Mucosa of gallbladder (tissue), 1 donor: ENCODE results near the gene ZNF652. TPM values are rescaled to one million over a fixed set of nuclear protein-coding genes. Genes with fewer than 3 reads are reported as not detected.
A peak's percentile ranks its signal among the peaks of the same experiment; 100 is the strongest.
"Not testable (repeated sequence)": the region's sequence is repeated elsewhere in the genome, so short reads cannot be mapped to it uniquely, and the experiment has no call there.

Experiments
- DNase-seq: peaks from one replicate; pipeline ENCODE4 v3.0.0-alpha.2; 2020; ENCODE audit warnings: low spot score
- total RNA-seq: library from RNA; stranded (reverse); gene quantifications from one replicate; pipeline ENCODE4 v1.2.1, GENCODE V29; 2021
- donor health status: DM: no; HTN: no; CAD: no.

The ZNF652 gene
- 67.4 TPM for total RNA-seq

DNA sequence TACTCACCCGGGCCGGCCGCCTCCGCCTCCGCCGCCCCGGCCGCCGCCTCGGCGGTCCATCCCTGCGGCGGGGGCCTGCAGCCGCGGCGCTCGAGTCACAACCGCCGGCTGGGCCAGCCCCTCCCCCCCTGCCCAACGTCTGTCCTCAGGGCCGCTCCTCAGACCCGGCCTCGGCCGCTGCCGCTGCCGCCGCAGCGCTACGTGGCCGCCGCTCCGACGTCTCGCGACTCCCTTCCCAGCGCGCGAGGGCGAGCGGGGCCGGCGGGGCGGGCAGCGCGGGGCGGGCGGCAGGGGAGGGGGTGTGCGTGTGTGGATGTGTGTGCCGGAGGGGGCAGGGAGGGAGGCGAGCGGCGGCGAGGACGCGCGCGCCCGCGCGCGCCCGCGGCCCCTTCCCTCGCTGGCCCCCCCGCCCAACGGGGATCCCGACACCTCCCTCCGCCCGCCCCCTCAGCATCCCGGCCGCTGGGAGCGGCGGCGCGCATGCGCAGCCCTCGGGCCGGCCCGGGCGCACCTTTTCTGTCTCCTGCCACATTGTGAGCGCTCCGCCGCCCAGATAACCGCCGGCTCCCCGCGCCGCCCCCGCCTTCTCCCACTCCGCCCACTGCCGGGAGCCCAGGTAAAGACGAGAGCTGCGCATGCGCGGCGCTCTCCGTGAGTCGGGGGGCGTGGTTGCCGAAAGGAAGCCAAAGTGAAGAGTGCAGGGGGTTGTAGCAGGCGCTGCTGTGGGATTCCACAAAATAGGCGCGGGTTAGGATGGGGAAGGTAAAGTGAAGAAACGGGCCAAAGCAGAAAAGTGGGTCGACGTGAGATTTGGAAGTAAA lies at the start of gene ZNF652:
Gene ZNF652, minus strand, starts transcription at position 349 of the 821 bp plus-strand sequence. CDS start 44,525 bp downstream, outside the sequence.
- DNase-seq, result peak; percentile 95

GRCh38 chr17:49409066-49409465 lies 47.0 kb upstream of the ZNF652 start:
- DNase-seq, result no peak

- DNase-seq, result peak; percentile 72
Observed at GRCh38 chr17:49407981-49408501, 46.0 kb upstream of the ZNF652 start.

GRCh38 chr17:49407086-49407485 lies 45.0 kb upstream of the ZNF652 start:
- DNase-seq, result no peak

DNA sequence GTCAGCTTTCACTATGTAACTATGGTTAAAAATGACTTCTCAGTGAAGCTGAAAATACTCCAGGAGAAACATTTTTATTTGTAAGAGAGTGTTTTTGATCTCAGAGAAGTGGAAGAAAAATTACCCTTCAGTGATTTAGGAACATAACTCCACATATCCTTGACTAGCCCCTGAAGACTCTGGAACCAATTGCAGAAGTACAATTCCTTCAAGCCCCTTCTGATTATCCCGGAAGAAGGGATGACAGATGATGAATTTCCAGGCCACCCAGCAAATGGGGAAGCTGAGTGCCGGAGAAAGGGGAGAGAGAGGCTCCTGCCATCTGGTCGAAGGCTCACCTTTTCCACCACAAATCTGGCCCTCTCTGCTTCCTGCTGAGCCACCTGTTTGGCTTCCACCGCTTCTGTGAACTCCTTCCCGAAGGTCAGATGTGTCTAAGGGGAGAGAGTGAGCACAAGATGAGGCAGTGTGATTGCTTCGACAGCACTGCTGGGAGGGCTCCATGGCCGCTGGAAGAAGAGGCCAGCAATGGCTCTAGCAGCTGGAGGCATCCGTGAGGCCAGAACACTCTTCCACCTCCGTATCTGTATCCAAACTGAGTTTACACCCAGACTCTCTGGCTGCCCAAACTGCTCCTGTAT lies 44.5 kb upstream of the ZNF652 start:
- no peak for DNase-seq

- DNase-seq, result no peak
Observed at GRCh38 chr17:49404906-49405305, 42.9 kb upstream of the ZNF652 start.

DNA sequence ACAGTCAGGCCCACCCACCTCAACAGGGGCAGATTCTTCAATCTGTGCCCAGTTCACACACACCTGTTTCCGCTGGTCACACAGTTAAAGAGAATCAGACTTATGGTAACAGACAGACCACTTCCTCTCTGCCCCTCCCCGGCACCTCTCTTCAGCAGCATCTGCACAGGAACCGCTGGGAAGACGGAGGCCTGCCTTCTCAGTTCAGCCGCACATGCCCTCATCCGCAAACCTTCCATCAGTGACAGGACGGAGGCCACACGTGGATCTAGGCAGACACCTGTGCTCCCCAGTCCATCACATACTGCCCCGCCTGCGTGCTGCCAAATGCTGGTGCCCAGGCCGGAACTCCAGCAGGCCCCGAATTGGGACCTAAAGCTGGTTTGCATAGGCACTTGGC lies 42.3 kb upstream of the ZNF652 start:
- no peak for DNase-seq

- DNase-seq, result no peak
Observed at GRCh38 chr17:49403514-49404289, 41.7 kb upstream of the ZNF652 start.

DNA sequence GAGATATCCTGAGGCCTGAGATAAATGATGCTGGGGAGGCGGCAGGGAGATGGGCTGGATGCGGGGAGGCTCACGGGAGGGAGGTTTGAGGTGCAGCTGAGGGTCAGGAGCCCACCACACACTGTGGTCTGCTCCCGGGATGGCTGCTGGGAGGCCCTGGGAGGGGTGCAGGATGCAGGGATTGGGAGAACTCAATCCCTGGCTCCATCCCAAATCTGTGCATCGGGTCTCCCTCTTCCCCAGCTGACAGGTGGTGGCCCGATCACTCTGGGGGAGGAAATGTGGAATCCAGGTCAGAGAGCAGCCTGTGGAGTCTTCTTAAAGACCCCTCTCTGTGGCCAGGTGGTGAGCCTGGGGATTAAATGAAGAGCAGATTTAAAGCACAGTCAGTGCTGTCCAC lies 40.7 kb upstream of the ZNF652 start:
- no peak for DNase-seq

GRCh38 chr17:49401971-49402611 lies 40.0 kb upstream of the ZNF652 start:
- DNase-seq, result no peak

DNA sequence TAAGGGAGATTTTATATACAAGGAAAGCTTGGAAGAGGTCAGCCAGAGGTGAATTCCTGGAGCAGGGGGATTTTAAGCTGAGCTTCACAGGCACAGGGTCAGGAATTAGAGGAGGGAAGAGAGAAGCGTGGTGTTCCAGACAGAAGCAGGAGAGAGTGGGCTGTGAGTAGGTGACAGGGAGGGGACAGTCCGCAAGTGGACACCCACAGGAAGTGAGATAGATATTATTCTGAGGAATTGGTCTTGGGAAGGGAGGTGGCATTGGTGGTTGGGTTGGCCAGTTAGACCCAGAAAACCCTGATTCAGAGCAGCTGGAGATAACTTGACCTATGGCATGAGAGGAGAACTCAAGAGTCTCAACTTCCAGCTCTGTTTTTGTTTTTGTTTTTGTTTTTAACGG lies 37.9 kb upstream of the ZNF652 start:
- no peak for DNase-seq

DNA sequence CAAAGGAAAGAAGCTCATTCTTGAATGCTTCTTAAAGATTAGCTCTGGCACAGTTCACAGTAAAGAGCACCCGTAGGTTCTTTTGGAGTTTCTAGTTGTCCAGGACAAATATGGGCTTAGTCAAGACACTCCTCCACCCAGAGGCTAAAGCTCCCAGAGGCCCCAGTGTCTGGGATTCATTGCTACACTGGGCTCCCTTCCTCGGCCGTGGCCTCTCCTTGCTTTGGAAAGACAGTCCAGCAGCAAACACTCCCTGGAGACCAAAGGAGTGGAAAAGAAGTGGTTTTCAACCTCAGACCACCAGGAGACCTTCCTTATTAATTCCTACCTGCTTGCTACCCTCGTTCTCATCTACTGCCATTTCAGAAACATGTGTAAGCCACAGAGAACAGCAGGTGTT lies 35.5 kb upstream of the ZNF652 start:
- DNase-seq, result no peak

- no peak for DNase-seq
Observed at GRCh38 chr17:49393491-49394255, 31.6 kb upstream of the ZNF652 start.

GRCh38 chr17:49390548-49391324 lies 28.7 kb upstream of the ZNF652 start:
- no peak for DNase-seq

DNA sequence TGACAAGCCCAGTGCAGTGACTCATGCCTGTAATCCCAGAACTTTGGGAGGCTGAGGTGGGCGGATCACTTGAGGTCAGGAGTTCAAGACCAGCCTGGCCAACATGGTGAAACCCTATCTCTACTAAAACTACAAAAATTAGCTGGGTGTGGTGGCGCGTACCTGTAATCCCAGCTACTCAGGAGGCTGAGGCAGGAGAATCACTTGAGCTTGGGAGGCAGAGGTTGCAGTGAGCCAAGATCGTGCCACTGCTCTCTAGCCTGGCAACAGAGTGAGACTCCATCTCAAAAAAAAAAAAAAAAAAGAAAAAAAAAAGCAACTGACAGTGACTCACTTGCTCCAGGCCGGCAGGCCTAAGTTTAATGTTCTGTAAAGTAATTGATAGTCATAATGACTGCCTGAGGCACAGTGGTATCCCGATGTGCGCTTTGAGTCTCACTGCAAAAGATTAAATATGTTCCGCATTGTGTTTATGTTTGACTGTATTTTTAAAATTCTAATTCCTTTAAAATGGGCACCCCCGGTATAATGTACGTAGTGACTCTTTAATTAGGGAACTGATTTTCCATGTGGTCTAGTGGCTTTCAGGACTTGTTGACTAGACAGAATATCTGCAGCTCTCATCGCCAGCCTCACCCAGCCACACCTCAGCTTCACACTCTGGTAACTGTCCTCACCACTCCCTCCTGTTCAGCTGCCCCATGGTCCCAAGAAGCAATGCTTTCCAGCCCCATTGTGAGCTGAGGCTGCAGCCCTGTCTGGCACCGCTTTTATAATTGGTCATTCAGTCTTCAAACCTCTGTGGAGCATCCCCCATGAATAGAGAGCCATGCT lies 27.7 kb upstream of the ZNF652 start:
- DNase-seq, result not testable (repeated sequence)

GRCh38 chr17:49388692-49389513 lies 26.9 kb upstream of the ZNF652 start:
- DNase-seq, result no peak

DNA sequence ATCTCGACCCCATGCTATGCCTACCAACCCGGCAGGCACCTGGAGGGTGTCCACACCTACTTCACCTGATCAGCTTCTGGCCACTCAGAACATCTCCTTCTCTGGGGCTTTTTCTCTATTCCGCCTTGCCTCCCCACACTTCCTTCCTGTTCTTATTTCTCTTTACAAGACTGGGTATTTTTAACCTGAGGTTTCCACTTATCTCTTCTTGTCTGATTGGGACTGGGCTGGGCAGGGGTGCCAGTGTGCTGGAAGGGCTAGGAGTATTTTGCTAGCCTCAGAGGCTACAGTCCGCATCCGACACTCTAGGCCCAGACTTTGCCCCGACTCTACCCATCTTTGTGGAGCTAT lies 26.2 kb upstream of the ZNF652 start:
- no peak for DNase-seq

DNA sequence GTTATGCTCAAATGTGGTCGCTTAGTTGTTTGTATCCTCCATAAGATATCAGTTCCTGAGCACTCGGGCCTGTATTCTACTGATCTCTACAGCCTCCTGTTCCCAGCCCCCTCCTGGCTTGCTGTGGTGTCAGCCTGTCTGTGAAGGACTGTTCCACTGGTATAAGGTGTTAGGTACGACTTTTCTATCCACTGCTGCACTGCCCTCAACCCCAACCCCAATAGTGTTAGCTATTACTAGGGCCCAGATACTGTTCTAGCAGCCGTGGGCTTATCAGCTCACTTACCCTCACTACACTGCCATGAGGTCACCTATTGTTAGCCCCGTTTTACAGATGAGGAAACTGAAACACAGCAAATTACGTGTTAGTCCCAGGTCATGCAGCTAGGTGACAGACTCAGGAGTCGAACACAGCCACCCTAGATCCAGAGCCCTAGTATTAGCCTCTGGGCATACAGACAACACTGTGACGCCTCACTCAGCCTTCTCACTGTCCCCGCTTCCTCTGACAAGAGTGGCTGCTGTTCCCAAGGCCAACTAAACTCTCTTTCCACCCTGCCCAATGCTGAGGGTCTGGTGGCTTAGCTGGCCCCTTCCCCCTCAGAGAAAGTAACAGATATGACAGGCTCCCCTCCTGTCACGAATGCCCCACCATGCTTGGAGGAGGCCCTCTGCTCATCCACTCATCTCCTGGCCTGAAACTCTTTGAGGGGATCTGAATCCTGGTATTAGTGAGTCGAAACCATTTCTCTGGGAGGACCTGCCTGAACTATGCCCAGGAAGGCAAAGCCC lies 25.6 kb upstream of the ZNF652 start:
- no peak for DNase-seq
